Activated naive CD4-positive, alpha-beta T cell treated with anti-CD3 and anti-CD28 coated beads for 36 hours (primary cell): ENCODE measurements around the gene SCUBE3. TPM values are rescaled to one million over a fixed set of nuclear protein-coding genes. Genes with fewer than 3 reads are reported as not detected.
A peak's percentile ranks its signal among the peaks of the same experiment; 100 is the strongest.

ENCODE experiments used
- CTCF ChIA-PET: fragments of 350-600 bp; sonication (Branson Sonifier 250); formaldehyde crosslinking; loops from one replicate; lab custom pipeline; 2021; ENCODE audit warnings: antibody characterized with exemption; lab: Charles Lee
- DNase-seq: peaks from one replicate; pipeline ENCODE4 v3.0.0-alpha.2; 2020
- H3K27ac Mint-ChIP-seq: one replicate; pipeline ENCODE4 v1.8.0; 2021; ENCODE audit warnings: mild to moderate bottlenecking, mixed read lengths
- H3K27me3 Mint-ChIP-seq: one replicate; pipeline ENCODE4 v1.8.0; 2021; ENCODE audit warnings: low read depth, mixed read lengths
- H3K36me3 Mint-ChIP-seq: one replicate; pipeline ENCODE4 v1.8.0; 2021; ENCODE audit warnings: low read depth, mixed read lengths
- H3K4me1 Mint-ChIP-seq: one replicate; pipeline ENCODE4 v1.8.0; 2021; ENCODE audit warnings: low read depth, mixed read lengths
- H3K4me3 Mint-ChIP-seq: one replicate; pipeline ENCODE4 v1.8.0; 2021; ENCODE audit warnings: mild to moderate bottlenecking, moderate library complexity, mixed read lengths
- H3K9me3 Mint-ChIP-seq: one replicate; pipeline ENCODE4 v1.8.0; 2021; ENCODE audit warnings: mixed read lengths
- intact Hi-C: fragments of 100-400 bp; cut with micrococcal nuclease; formaldehyde crosslinking; loops from one replicate; pipeline ENCODE4 v1.15.1; 2023
- total RNA-seq, 2 experiments: library from RNA; stranded (reverse); gene quantifications; one replicate each; pipeline ENCODE4 v1.2.3, GENCODE V29; 2021

SCUBE3 gene
- total RNA-seq, 2 experiments from 2014 or later, result not detected

GRCh38 chr6:35248300-35248699, 34.5 kb downstream of the SCUBE3 start:
- intact Hi-C loops, result no loop called here
- peaks cover 12% of the 10 kb centered on the region for H3K4me1 Mint-ChIP-seq
- H3K27me3 Mint-ChIP-seq, result no peaks in the 10 kb centered on the region
- no peak for DNase-seq
- CTCF ChIA-PET, result interaction anchor here (2.1 kb wide), 1 partner anchor 10 kb away, joined by 8 read pairs; the partner anchor contains the start of gene ZNF76
- H3K36me3 Mint-ChIP-seq, result peaks cover 2% of the 10 kb centered on the region
- H3K27ac Mint-ChIP-seq, result no peak overlapping the region
- H3K9me3 Mint-ChIP-seq, result no peaks in the 10 kb centered on the region
- H3K4me3 Mint-ChIP-seq, result no peak overlapping the region

- DNase-seq, result no peak
- no peaks in the 10 kb centered on the region for H3K9me3 Mint-ChIP-seq
- H3K27me3 Mint-ChIP-seq, result no peaks in the 10 kb centered on the region
- no peak overlapping the region for H3K27ac Mint-ChIP-seq
- intact Hi-C loops, result no loop called here
- CTCF ChIA-PET, result interaction anchor here (2.1 kb wide), 1 partner anchor 10 kb away, joined by 8 read pairs; the partner anchor contains the start of gene ZNF76
- peaks cover 2% of the 10 kb centered on the region for H3K36me3 Mint-ChIP-seq
- peaks cover 12% of the 10 kb centered on the region for H3K4me1 Mint-ChIP-seq
- H3K4me3 Mint-ChIP-seq, result no peak overlapping the region
Observed at GRCh38 chr6:35248965-35249364, 35.2 kb downstream of the SCUBE3 start.

DNA sequence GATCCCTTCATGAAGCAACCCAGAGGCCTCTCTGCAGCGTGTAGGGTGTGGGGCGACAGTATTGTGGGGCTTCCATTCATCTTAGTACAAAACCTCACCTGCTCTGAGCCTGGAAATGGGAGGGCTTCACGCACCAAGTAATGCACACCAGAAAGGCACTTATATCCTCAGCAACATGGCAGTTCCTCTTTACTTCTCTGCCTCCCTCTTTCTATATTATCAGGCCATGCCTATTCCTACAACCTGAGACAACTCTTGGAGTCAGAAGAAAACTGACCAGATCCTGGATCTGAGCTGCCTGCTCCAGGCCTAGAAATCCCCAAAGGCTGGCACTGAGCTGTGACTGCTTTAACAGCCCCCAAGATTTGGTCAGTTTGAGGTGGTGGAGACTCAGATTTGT, 38.2 kb downstream of the SCUBE3 start:
- peaks cover 12% of the 10 kb centered on the region for H3K4me1 Mint-ChIP-seq
- intact Hi-C loops, result no loop called here
- no peaks in the 10 kb centered on the region for H3K27me3 Mint-ChIP-seq
- no peaks in the 10 kb centered on the region for H3K9me3 Mint-ChIP-seq
- CTCF ChIA-PET, result interaction anchor here (1.0 kb wide), 1 partner anchor 45 kb away, joined by 4 read pairs; no protein-coding TSS in a partner anchor
- no peak overlapping the region for H3K4me3 Mint-ChIP-seq
- DNase-seq, result no peak
- H3K36me3 Mint-ChIP-seq, result no peaks in the 10 kb centered on the region
- H3K27ac Mint-ChIP-seq, result no peak overlapping the region

DNA sequence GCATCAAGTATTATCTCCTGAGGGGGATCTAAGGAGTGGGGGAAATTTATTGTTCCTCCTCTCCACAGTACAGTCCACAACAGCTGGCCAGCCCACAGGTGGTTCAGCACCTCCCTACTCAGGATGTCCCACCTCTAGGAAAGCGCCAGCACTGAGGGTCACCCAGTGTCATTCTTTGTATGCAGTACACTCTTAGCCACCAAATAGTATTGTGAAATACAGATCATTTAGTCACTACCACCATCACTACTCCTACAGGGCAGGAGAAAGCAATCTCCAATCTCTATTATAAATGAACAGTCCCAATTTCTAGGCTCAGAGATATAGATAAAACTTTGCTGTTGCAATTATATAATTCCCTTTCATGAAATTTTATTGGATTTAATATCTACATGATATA, 39.5 kb downstream of the SCUBE3 start:
- no peak for DNase-seq
- no peak overlapping the region for H3K4me3 Mint-ChIP-seq
- H3K9me3 Mint-ChIP-seq, result no peaks in the 10 kb centered on the region
- intact Hi-C loops, result no loop called here
- no peaks in the 10 kb centered on the region for H3K36me3 Mint-ChIP-seq
- CTCF ChIA-PET, result no interaction called here
- H3K27me3 Mint-ChIP-seq, result no peaks in the 10 kb centered on the region
- H3K4me1 Mint-ChIP-seq, result peaks cover 6% of the 10 kb centered on the region
- H3K27ac Mint-ChIP-seq, result no peak overlapping the region

GRCh38 chr6:35258336-35258735, 44.6 kb downstream of the SCUBE3 start:
- H3K9me3 Mint-ChIP-seq, result no peaks in the 10 kb centered on the region
- H3K4me3 Mint-ChIP-seq, result peak overlapping the region; percentile 96
- no peak overlapping the region for H3K27ac Mint-ChIP-seq
- no peak for DNase-seq
- CTCF ChIA-PET, result interaction anchor here (1.0 to 5.7 kb wide), 4 partner anchors 10 to 69 kb away, joined by 3 to 39 read pairs (median 6); no protein-coding TSS in a partner anchor
- H3K36me3 Mint-ChIP-seq, result no peaks in the 10 kb centered on the region
- H3K27me3 Mint-ChIP-seq, result no peaks in the 10 kb centered on the region
- H3K4me1 Mint-ChIP-seq, result peaks cover 35% of the 10 kb centered on the region
- intact Hi-C loops, result loop anchor here (2.0 to 5.0 kb wide), 2 partner anchors 44 to 111 kb away; no protein-coding TSS in a partner anchor

DNA sequence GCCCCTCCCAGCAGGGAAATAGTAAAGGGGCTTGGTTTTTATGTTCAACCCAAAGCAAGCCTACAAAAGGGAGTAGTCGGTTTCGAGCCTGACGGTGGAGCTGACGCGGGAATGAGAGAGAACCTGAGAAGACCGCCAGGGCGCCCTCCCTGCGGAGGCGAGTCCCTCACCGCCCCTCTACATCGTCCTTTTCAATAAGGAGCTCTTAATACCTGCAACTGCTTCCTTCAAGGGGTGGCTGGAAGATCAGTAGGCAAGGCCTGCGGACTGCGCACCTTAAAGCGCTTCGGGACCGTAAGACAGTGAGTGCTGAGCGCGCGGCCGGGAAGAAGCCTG, 45.1 kb downstream of the SCUBE3 start:
- Mint-ChIP-seq H3K4me3 (peak overlapping the region; percentile 96), H3K27me3 (no peaks in the 10 kb centered on the region), H3K27ac (peak overlapping the region; percentile 86), H3K4me1 (peaks cover 40% of the 10 kb centered on the region), H3K36me3 (no peaks in the 10 kb centered on the region), H3K9me3 (no peaks in the 10 kb centered on the region)
- CTCF ChIA-PET, result interaction anchor here (1.0 to 5.7 kb wide), 3 partner anchors 10 to 69 kb away, joined by 3 to 39 read pairs (median 8); no protein-coding TSS in a partner anchor
- intact Hi-C loops, result loop anchor here (2.0 to 5.0 kb wide), 2 partner anchors 44 to 112 kb away; no protein-coding TSS in a partner anchor
- DNase-seq, result no peak

DNA sequence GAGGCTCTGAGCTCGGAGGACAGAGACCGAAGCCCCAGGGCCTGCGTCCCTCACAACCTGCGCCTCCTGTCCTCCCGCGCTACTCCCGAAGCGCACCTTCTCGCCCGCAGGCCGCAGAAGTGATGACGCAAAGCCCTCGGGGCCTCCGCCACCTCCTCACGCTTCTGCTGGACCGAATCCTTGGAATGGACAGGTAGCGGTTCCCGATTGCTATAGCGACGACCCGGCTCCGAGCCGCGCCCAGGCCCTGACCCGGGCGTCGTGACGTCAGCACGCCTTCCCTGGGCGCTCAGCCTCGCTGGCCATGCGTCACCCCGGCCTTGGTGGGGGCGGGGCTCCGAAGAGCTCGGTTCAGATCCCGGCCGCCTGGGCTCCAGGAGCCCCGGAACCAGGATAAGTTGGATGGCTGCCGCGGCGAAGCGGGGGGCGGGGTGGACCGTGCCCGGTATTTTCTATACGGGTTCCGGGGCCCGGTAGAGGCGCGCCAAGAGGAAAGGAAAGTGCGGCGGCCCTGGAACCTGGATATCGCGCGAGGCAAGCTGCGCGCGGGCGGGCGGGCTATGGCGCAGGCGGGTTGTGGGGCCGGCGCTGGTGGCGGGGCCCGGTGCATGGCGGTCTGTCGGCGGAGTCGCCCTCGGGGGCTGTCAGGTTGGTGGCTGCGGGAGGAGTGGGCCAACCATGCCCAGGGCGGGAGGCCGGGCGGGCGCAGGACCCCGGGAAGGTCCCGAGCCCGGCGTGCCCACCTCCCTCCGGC, 45.6 kb downstream of the SCUBE3 start, which contains the start of gene ZNF76:
Gene ZNF76, plus strand, starts transcription at position 542 of the 754 bp plus-strand sequence. CDS start 21,417 bp downstream, outside the sequence.
- Mint-ChIP-seq H3K4me3 (peak within 1 kb of the TSS; percentile 96), H3K4me1 (peaks cover 45% of the 10 kb centered on the region), H3K36me3 (no peaks in the 10 kb centered on the region), H3K9me3 (no peaks in the 10 kb centered on the region), H3K27ac (peak within 1 kb of the TSS; percentile 86), H3K27me3 (no peaks in the 10 kb centered on the region)
- DNase-seq, result peak; percentile 89
- CTCF ChIA-PET, result interaction anchor here (1.0 to 5.7 kb wide), 3 partner anchors 11 to 68 kb away, joined by 3 to 39 read pairs (median 8); no protein-coding TSS in a partner anchor
- intact Hi-C loops, result loop anchor here (2.0 to 5.0 kb wide), 2 partner anchors 43 to 112 kb away; no protein-coding TSS in a partner anchor

DNA sequence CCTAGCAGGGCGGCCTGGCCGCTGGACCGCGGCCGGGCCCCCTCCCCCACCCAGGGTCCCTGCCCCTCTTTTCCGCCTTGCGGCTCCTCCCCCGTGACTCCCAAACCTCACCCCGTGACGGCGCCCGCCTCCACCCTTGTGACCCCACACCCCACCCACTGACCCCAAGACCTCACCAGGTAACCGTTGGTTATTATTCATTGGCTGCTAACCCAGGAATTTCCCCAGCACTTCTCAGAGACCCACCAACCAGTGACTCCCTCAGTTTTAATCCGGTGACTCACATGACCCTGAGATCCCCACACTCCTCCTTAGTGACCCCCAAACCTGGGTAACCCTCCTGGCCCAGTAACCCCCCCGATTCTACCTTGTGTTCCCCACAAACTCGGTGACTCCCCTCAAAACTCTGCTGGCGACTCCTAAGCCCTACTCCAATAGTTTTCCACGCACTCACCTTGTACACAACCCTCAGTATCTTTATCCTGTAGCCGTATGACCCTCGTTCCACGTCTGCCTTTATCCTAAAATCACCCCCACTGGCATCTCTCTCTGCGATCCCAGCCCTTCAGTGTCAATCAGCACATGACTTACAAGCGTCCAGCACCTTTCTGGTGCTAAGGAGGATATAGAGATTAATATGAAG, 46.3 kb downstream of the SCUBE3 start:
- no peaks in the 10 kb centered on the region for H3K36me3 Mint-ChIP-seq
- H3K4me3 Mint-ChIP-seq, result peak overlapping the region; percentile 96
- peak; percentile 77 for DNase-seq
- H3K27me3 Mint-ChIP-seq, result no peaks in the 10 kb centered on the region
- intact Hi-C loops, result loop anchor here (2.0 to 5.0 kb wide), 2 partner anchors 43 to 113 kb away; no protein-coding TSS in a partner anchor
- H3K9me3 Mint-ChIP-seq, result no peaks in the 10 kb centered on the region
- CTCF ChIA-PET, result interaction anchor here (1.8 to 5.7 kb wide), 3 partner anchors 11 to 19 kb away, joined by 6 to 39 read pairs (median 8); no protein-coding TSS in a partner anchor
- peak overlapping the region; percentile 81 for H3K27ac Mint-ChIP-seq
- peaks cover 50% of the 10 kb centered on the region for H3K4me1 Mint-ChIP-seq

DNA sequence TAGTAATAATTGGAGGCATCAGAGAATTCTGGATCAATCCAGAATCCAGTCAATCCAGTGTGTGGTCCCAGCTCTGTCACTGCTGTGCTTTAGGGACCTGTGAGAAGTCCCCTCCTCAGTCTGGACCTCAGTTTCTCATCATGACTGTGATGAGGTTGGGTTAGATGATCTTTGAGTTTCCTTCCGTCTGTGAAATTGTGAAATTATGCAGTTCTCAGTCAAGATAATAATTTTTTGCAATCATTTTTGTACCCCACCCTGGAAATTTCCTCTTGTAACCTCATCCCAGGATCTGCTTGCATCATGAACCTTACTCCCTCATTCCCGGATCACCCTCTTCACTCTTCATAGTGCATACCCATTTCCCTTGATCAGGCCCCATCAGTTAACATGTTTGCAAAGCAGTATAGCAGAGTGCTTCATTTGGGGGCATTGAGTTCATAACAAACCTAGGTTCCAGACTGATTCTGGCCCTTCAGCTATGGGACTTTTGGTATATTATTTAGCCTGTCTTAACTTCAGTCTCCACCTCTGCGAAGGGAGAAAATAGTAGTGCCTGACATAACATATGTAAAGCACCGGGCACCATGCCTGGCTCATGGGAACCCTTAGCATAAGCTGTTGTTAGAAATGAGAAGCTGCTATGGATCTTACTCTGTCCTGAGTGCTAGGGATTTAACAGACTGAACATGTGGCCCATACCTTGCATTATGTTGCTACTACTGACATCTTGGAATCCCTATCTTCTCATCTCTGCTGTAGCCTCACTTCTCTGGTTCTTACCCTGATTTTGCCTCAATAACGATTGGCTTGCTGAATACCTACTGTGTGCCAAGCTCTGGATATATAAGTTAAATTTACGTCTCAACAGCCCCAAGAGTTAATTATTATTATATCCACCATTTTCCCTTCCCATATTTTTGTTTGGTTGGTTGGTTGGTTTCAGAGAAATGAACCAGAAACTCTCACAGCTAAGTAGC, 47.1 kb downstream of the SCUBE3 start:
- peaks cover 53% of the 10 kb centered on the region for H3K4me1 Mint-ChIP-seq
- CTCF ChIA-PET, result interaction anchor here (1.8 kb wide), 1 partner anchor 20 kb away, joined by 6 read pairs; no protein-coding TSS in a partner anchor
- intact Hi-C loops, result no loop called here

GRCh38 chr6:35262596-35262995, 48.8 kb downstream of the SCUBE3 start:
- Mint-ChIP-seq H3K27ac (no peak overlapping the region), H3K27me3 (no peaks in the 10 kb centered on the region), H3K4me1 (peaks cover 56% of the 10 kb centered on the region), H3K36me3 (peaks cover 2% of the 10 kb centered on the region), H3K9me3 (no peaks in the 10 kb centered on the region), H3K4me3 (no peak overlapping the region)
- intact Hi-C loops, result no loop called here
- no peak for DNase-seq
- CTCF ChIA-PET, result no interaction called here

More for the DNA sequence above, 47.1 kb downstream of the SCUBE3 start:
- Mint-ChIP-seq H3K9me3 (no peaks in the 10 kb centered on the region), H3K4me3 (peak overlapping the region; percentile 96), H3K27me3 (no peaks in the 10 kb centered on the region), H3K27ac (peak overlapping the region; percentile 81), H3K36me3 (no peaks in the 10 kb centered on the region)
- no peak for DNase-seq

DNA sequence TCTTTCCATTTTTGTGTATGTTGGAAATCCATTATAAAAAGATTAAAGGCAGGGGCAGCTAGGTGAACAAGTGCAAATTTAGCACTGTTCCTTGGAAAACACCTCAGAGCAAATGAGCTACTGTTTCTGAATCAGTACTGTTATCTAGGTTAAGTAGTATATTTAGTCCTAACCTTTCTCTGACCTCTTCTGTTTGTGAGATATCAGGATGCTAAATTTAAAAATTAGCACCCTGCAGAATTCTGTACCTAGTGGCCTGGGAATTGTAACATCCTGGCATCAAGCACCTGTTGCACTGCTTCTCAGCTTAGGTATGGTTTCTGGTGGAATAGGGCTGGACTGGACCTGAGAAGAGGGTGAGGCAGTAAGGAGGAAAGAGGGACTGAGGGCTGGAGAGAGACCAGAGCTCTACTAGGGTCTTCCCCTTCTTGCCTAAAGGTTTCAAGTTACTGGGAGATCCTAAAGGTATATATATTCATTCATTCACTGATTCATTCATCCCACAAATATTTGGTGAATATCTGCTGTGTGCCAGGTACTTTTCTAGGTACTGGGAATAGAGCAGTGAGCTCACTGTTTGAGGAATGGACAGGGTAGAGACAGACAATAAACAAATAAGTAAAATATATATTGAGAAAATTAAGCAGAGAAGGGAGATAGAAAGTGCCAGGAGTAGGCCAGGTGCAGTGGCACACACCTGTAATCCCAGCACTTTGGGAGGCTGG, 51.0 kb downstream of the SCUBE3 start:
- H3K36me3 Mint-ChIP-seq, result peaks cover 2% of the 10 kb centered on the region
- CTCF ChIA-PET, result interaction anchor here (0.5 to 1.5 kb wide), 5 partner anchors 33 to 473 kb away, joined by 3 read pairs; partner anchors contain the start of genes ARMC12 and DEF6
- H3K4me1 Mint-ChIP-seq, result peaks cover 58% of the 10 kb centered on the region
- DNase-seq, result no peak
- no peak overlapping the region for H3K27ac Mint-ChIP-seq
- H3K4me3 Mint-ChIP-seq, result no peak overlapping the region
- no peaks in the 10 kb centered on the region for H3K27me3 Mint-ChIP-seq
- intact Hi-C loops, result no loop called here
- no peaks in the 10 kb centered on the region for H3K9me3 Mint-ChIP-seq
